Measurements from ENCODE around the gene EXOC4.
"Not testable (repeated sequence)": the region's sequence is repeated elsewhere in the genome, so short reads cannot be mapped to it uniquely, and the experiment has no call there.

The EXOC4 gene

GRCh38 chr7:133310232-133310862 lies 57.5 kb downstream of the EXOC4 start:
- FAIRE-seq = no peak
- DNase-seq (ENCODE audit: insufficient read length, low spot score) = no peak

- no peak for DNase-seq (ENCODE audit: insufficient read length, low spot score)
- no peak for FAIRE-seq
These were observed 60.7 kb downstream of the EXOC4 start for GRCh38 chr7:133313575-133313974.

GRCh38 chr7:133314084-133314483 lies 61.2 kb downstream of the EXOC4 start:
- DNase-seq (ENCODE audit: insufficient read length, low spot score) (no peak), FAIRE-seq (no peak)

- no peak for FAIRE-seq
- no peak for DNase-seq (ENCODE audit: insufficient read length, low spot score)
These were observed 62.6 kb downstream of the EXOC4 start for GRCh38 chr7:133315332-133316040.

- DNase-seq (ENCODE audit: insufficient read length, low spot score) = no peak
- FAIRE-seq = no peak
These were observed 67.0 kb downstream of the EXOC4 start for GRCh38 chr7:133319842-133320241.

GRCh38 chr7:133320891-133321290 lies 68.0 kb downstream of the EXOC4 start:
- FAIRE-seq (no peak), DNase-seq (ENCODE audit: insufficient read length, low spot score) (no peak)

- FAIRE-seq; DNase-seq (ENCODE audit: insufficient read length, low spot score): not testable (repeated sequence)
These were observed 68.5 kb downstream of the EXOC4 start for GRCh38 chr7:133321366-133321765.

- not testable (repeated sequence) for FAIRE-seq; DNase-seq (ENCODE audit: insufficient read length, low spot score)
These were observed 73.9 kb downstream of the EXOC4 start for GRCh38 chr7:133326745-133327144.

GRCh38 chr7:133328021-133328420 lies 75.1 kb downstream of the EXOC4 start:
- not testable (repeated sequence) for FAIRE-seq; DNase-seq (ENCODE audit: insufficient read length, low spot score)

GRCh38 chr7:133330085-133330484 lies 77.2 kb downstream of the EXOC4 start:
- FAIRE-seq (no peak), DNase-seq (ENCODE audit: insufficient read length, low spot score) (no peak)

- FAIRE-seq (no peak), DNase-seq (ENCODE audit: insufficient read length, low spot score) (no peak)
These were observed 79.0 kb downstream of the EXOC4 start for GRCh38 chr7:133331861-133332260.

- DNase-seq (ENCODE audit: insufficient read length, low spot score) (no peak), FAIRE-seq (no peak)
These were observed 86.9 kb downstream of the EXOC4 start for GRCh38 chr7:133339772-133340171.

- no peak for FAIRE-seq
- DNase-seq (ENCODE audit: insufficient read length, low spot score) = no peak
These were observed 91.4 kb downstream of the EXOC4 start for GRCh38 chr7:133344275-133344674.

GRCh38 chr7:133345690-133346421 lies 93.0 kb downstream of the EXOC4 start:
- no peak for DNase-seq (ENCODE audit: insufficient read length, low spot score)
- FAIRE-seq = no peak

- FAIRE-seq = no peak
- DNase-seq (ENCODE audit: insufficient read length, low spot score) = no peak
These were observed 95.4 kb downstream of the EXOC4 start for GRCh38 chr7:133348250-133348649.

GRCh38 chr7:133349101-133349500 lies 96.2 kb downstream of the EXOC4 start:
- DNase-seq (ENCODE audit: insufficient read length, low spot score) (no peak), FAIRE-seq (no peak)

GRCh38 chr7:133352430-133352829 lies 99.6 kb downstream of the EXOC4 start:
- DNase-seq (ENCODE audit: insufficient read length, low spot score) = no peak
- no peak for FAIRE-seq

GRCh38 chr7:133353775-133354174 lies 100.9 kb downstream of the EXOC4 start:
- no peak for DNase-seq (ENCODE audit: insufficient read length, low spot score)
- FAIRE-seq = no peak

GRCh38 chr7:133354546-133355324 lies 101.9 kb downstream of the EXOC4 start:
- no peak for DNase-seq (ENCODE audit: insufficient read length, low spot score)
- no peak for FAIRE-seq

- FAIRE-seq (no peak), DNase-seq (ENCODE audit: insufficient read length, low spot score) (no peak)
These were observed 102.4 kb downstream of the EXOC4 start for GRCh38 chr7:133355325-133355708.

GRCh38 chr7:133355822-133356221 lies 102.9 kb downstream of the EXOC4 start:
- no peak for DNase-seq (ENCODE audit: insufficient read length, low spot score)

More at GRCh38 chr7:133355822-133356221, 102.9 kb downstream of the EXOC4 start:
- FAIRE-seq = no peak
